Ovary (tissue), 3 donors: ENCODE data around the gene LRRC43.

Experiments used
- EP300 ChIP-seq: sonication (generic); formaldehyde crosslinking; IDR thresholded peaks from one replicate; pipeline ENCODE4 v1.6.1; 2017; ENCODE audit warnings: antibody characterized with exemption
- TF ChIP-seq, protein P1 (sequence below), 3 donors: fragments of 450-650 bp in 2 of 3; fragments of 200-600 bp in 1 of 3; IDR thresholded peaks; one replicate each; pipeline versions ENCODE4 v1.5.1 to v1.8.0; 2016 to 2022; ENCODE audit warnings: antibody characterized with exemption in 3 of 3, mild to moderate bottlenecking in 1 of 3
- donor health status: DM: no; HTN: no; CAD: no.

DNA sequence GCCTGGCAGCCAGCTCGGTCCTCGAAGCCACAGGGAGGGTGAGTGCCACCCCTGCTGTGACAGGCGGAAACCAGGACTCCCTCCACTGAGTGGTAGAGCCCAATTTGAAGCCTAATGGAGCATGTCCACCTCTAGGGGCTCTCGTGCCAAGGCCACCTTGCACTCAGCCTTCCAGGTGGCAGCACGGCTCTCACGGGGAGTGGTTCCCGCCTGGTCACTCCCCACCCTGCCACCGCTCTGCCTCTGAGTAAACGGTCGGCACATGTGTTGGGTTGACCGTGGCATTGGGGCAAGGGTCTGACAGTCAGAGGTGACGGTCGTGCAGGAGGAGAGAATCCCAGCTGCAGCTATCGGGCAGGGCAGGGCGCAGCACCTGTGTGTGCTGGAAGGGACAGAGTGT is 43.7 kb upstream of the LRRC43 start:
- TF ChIP-seq, protein P1, sequence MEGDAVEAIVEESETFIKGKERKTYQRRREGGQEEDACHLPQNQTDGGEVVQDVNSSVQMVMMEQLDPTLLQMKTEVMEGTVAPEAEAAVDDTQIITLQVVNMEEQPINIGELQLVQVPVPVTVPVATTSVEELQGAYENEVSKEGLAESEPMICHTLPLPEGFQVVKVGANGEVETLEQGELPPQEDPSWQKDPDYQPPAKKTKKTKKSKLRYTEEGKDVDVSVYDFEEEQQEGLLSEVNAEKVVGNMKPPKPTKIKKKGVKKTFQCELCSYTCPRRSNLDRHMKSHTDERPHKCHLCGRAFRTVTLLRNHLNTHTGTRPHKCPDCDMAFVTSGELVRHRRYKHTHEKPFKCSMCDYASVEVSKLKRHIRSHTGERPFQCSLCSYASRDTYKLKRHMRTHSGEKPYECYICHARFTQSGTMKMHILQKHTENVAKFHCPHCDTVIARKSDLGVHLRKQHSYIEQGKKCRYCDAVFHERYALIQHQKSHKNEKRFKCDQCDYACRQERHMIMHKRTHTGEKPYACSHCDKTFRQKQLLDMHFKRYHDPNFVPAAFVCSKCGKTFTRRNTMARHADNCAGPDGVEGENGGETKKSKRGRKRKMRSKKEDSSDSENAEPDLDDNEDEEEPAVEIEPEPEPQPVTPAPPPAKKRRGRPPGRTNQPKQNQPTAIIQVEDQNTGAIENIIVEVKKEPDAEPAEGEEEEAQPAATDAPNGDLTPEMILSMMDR (IDR thresholded peaks at IDR 0.05): no peak
- TF ChIP-seq EP300: no peak
